ENCODE data around the gene HDAC8. TPM values are rescaled to one million over a fixed set of nuclear protein-coding genes. Genes with fewer than 3 reads are reported as not detected.

Gene HDAC8
- total and polyA plus RNA-seq, 8 donors = 13.0 to 61.1 (median 32.9) TPM

DNA sequence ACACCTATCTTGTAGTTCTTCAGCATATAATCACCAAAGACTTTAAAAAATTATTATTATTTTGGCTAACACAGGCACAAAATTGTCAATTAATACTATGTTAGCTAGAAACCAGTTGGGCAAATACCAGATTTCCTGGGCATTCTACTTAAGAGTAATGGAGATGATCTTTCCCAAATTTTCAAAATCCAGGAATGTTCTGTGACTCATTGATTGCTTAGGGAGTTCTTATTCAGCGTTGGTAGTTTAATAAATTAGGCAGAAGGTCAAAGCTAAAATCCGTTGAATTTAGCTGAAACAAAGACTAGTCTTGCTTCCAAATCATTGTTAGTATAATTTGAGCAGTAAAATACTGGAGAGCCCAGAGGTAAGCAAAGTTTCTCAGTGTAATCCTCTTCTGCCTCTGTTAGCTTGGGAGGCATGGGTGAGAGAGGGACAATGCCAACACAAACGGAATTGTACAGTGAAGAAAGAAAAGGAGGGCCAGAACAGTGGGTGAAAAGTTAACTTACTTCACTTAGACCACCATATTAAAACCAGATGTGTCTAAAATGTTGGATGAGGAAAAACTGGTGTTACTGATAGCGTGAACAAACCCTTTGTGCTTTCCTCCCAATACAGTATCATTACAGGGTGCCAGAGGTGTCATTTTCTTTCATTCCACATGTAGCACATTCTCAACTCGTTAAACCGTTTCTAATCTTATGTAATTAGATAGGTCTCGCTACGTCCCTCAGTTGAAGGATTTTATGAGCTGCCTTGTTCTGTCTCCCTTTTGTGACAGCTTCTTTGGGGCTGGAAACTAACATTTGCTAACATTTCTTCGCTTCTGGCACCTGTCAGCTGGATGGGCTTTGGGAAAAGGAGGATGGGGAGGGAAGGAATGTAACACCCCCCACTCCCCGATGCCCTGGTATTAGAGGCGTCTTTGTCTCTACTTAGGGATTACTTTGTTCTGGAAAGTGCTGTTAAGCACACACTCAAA, 179.5 kb downstream of the HDAC8 start:
- TF ChIP-seq POLR2A (IDR thresholded peaks at IDR 0.05) (no peak), EP300 (IDR thresholded peaks at IDR 0.05) (no peak), POLR2AphosphoS5 (IDR thresholded peaks at IDR 0.05) (no peak), CTCF (IDR thresholded peaks at IDR 0.05) (no peak)
- Histone ChIP-seq H3K4me1 (peaks cover 0 to 9% (median 0%) of the 10 kb centered on the region in 4 donors), H3K27me3 (no peaks in the 10 kb centered on the region), H3K36me3 (no peaks in the 10 kb centered on the region), H3K4me3 (no peak overlapping the region), H3K9me3 (no peaks in the 10 kb centered on the region), H3K27ac (no peak overlapping the region)
- no peak for DNase-seq
- intact Hi-C loops (cut with DNase I; ENCODE audit: low total_unique reads) = no loop called here
- WGBS, 5 donors = 64 to 78% (median 73%) methylated on average over 11 of the region's 11 CpGs

- Histone ChIP-seq H3K9me3 (no peaks in the 10 kb centered on the region), H3K27me3 (no peaks in the 10 kb centered on the region), H3K36me3 (no peaks in the 10 kb centered on the region), H3K4me3 (no peak overlapping the region), H3K4me1 (peaks cover 0 to 9% (median 0%) of the 10 kb centered on the region in 4 donors), H3K27ac (no peak overlapping the region)
- intact Hi-C loops (cut with DNase I; ENCODE audit: low total_unique reads) = no loop called here
- no peak for DNase-seq
- TF ChIP-seq CTCF (IDR thresholded peaks at IDR 0.05) (no peak), POLR2A (IDR thresholded peaks at IDR 0.05) (no peak), EP300 (IDR thresholded peaks at IDR 0.05) (no peak), POLR2AphosphoS5 (IDR thresholded peaks at IDR 0.05) (no peak)
Observed at GRCh38 chrX:72392042-72392441, 180.6 kb downstream of the HDAC8 start.

- Histone ChIP-seq H3K4me1 (peaks cover 0 to 7% (median 3%) of the 10 kb centered on the region in 4 donors), H3K9me3 (no peaks in the 10 kb centered on the region), H3K27me3 (no peaks in the 10 kb centered on the region), H3K4me3 (no peak overlapping the region), H3K27ac (no peak overlapping the region), H3K36me3 (no peaks in the 10 kb centered on the region)
- no peak for TF ChIP-seq EP300 (IDR thresholded peaks at IDR 0.05)
- 58 to 100% (median 92%) methylated on average over 3 of the region's 3 CpGs for WGBS, 5 donors
- no peak for DNase-seq
- intact Hi-C loops (cut with DNase I; ENCODE audit: low total_unique reads) = no loop called here
Observed at GRCh38 chrX:72387247-72387646, 185.4 kb downstream of the HDAC8 start.

DNA sequence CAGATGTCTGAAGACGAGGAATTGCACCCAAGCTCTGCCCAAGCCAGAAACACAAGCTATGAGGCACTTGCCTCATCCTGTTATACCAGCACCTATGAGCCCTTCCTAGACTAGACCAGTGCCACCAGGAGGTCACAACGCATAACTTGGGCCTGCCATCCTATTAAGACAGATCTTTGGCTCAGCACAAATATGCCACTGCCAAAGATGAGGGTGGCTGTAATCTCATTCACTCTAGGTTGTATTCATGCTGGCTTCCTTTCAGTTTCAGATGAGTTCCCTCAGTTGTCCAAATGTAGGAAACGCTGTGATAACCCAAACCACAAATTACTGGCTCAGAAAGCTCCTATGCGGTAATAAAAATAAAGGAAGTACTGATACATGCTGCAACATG, 190.4 kb downstream of the HDAC8 start:
- Histone ChIP-seq H3K9me3 (no peaks in the 10 kb centered on the region), H3K4me3 (no peak overlapping the region), H3K36me3 (no peaks in the 10 kb centered on the region), H3K27me3 (no peaks in the 10 kb centered on the region), H3K27ac (peak overlapping the region in 2 of 5 donors; percentile 5 to 39), H3K4me1 (peaks cover 0 to 18% (median 9%) of the 10 kb centered on the region in 4 donors)
- no peak for DNase-seq
- intact Hi-C loops (cut with DNase I; ENCODE audit: low total_unique reads) = no loop called here
- 14 to 28% (median 23%) methylated on average over 4 of the region's 4 CpGs for WGBS, 5 donors
- TF ChIP-seq CTCF (IDR thresholded peaks at IDR 0.05) = no peak
- no peak for TF ChIP-seq EP300 (IDR thresholded peaks at IDR 0.05)
- no peak for TF ChIP-seq POLR2AphosphoS5 (IDR thresholded peaks at IDR 0.05)
- no peak for TF ChIP-seq POLR2A (IDR thresholded peaks at IDR 0.05)

Data from stomach (tissue), 9 donors.